Neural progenitor cell (in vitro differentiated cells): ENCODE results near the gene MED13L.

ENCODE experiments used
- EZH2 ChIP-seq: fragments of 200-600 bp; sonication (generic); IDR thresholded peaks from 2 replicates; pipeline ENCODE4 v1.6.1; 2017; ENCODE audit warnings: antibody characterized with exemption, mild to moderate bottlenecking, moderate library complexity
- EZH2phosphoT487 ChIP-seq: fragments of 200-600 bp; sonication (generic); IDR thresholded peaks from 2 replicates; pipeline ENCODE4 v1.6.1; 2017; ENCODE audit warnings: antibody characterized with exemption

DNA sequence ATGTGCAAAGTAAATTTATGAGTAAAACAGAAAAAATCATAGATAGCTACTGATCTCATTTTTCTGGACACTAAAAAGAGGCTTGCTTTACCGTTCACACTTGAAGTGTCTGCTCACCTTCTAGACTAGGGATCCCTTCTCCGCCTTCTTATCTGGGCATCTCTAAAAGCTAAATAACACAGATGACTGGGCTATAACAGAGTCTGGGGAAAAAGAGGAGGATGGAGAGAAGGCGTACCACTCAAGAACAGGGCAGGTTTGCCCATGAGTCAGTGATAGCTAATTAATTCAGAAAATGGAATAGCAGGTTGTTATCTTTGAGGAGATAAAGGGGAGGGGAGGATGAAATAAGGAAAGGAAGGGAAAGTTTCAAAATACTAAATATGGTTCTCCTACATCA lies 185.3 kb downstream of the MED13L start:
- no peak for TF ChIP-seq EZH2
- TF ChIP-seq EZH2phosphoT487, result no peak
